SK-N-SH (cell line): Measurements from ENCODE around the gene CDH15. TPM values are rescaled to one million over a fixed set of nuclear protein-coding genes. Genes with fewer than 3 reads are reported as not detected.

ENCODE experiments used
- CTCF ChIA-PET: fragments of 300-600, 350-600 bp; formaldehyde crosslinking; extraction: SDS; loops from one replicate; lab custom pipeline; 2021; lab: Yijun Ruan, JAX
- POLR2A ChIA-PET: fragments of 350-600 bp; sonication (Branson Sonifier 250); formaldehyde crosslinking; extraction: SDS; loops from one replicate; lab custom pipeline; 2020; ENCODE audit warnings: antibody characterized with exemption, inconsistent platforms; lab: Yijun Ruan, JAX
- DNase-seq: peaks from one replicate; pipeline ENCODE4 v3.0.0; 2012
- H2AFZ ChIP-seq: fragments of 200-600 bp; sonication (generic); 2 replicates; pipeline ENCODE4 v1.8.1; 2016; ENCODE audit warnings: antibody characterized with exemption, mild to moderate bottlenecking, low read depth
- H3F3A ChIP-seq: fragments of 200-600 bp; sonication (generic); replicated peaks from 2 replicates; pipeline ENCODE3; 2016; ENCODE audit warnings: antibody characterized with exemption, mild to moderate bottlenecking; ENCODE audit not compliant: insufficient read depth
- H3K27ac ChIP-seq, 2 experiments: fragments of 200-500 bp in 1 of 2; fragments of 200-600 bp in 1 of 2; sonication (Bioruptor generic) in 1 of 2; sonication (generic), shearing (Covaris generic) in 1 of 2; 2 replicates each; pipeline versions ENCODE4 v1.5.1 to v1.6.1; 2014 to 2016; ENCODE audit warnings: low read depth in 2 of 2, inconsistent platforms in 1 of 2, low read length in 1 of 2, mild to moderate bottlenecking in 1 of 2, mixed read lengths in 1 of 2
- H3K27me3 ChIP-seq: fragments of 200-600 bp; sonication (generic), shearing (Covaris generic); 2 replicates; pipeline ENCODE4 v1.6.1; 2016; ENCODE audit warnings: mixed run types; ENCODE audit not compliant: insufficient read depth
- H3K36me3 ChIP-seq, 2 experiments: fragments of 200-500 bp in 1 of 2; fragments of 200-600 bp in 1 of 2; sonication (Bioruptor generic) in 1 of 2; sonication (generic) in 1 of 2; replicated peaks in 1 of 2; 2 replicates each; pipeline versions ENCODE3 to v1.5.1; 2014 to 2016; ENCODE audit warnings: low read length in 1 of 2, mild to moderate bottlenecking in 1 of 2; ENCODE audit not compliant: insufficient read depth in 2 of 2, control insufficient read depth in 1 of 2
- H3K4me1 ChIP-seq, 2 experiments: fragments of 200-500 bp in 1 of 2; fragments of 200-600 bp in 1 of 2; sonication (Bioruptor generic) in 1 of 2; sonication (generic), shearing (Covaris generic) in 1 of 2; 2 replicates each; pipeline versions ENCODE4 v1.5.1 to v1.6.1; 2014 to 2016; ENCODE audit warnings: low read depth in 1 of 2, low read length in 1 of 2, mixed run types in 1 of 2; ENCODE audit not compliant: insufficient read depth in 2 of 2, control insufficient read depth in 1 of 2
- H3K4me2 ChIP-seq: fragments of 200-600 bp; sonication (generic), shearing (Covaris generic); 2 replicates; pipeline ENCODE4 v1.6.1; 2017; ENCODE audit warnings: mixed run types
- H3K4me3 ChIP-seq, 2 experiments: fragments of 200-500 bp in 1 of 2; fragments of 200-600 bp in 1 of 2; sonication (Bioruptor generic) in 1 of 2; sonication (generic), shearing (Covaris generic) in 1 of 2; 2 replicates each; pipeline versions ENCODE4 v1.5.1 to v1.8.1; 2014 to 2016; ENCODE audit warnings: low read depth in 2 of 2, inconsistent platforms in 1 of 2, low read length in 1 of 2, mild to moderate bottlenecking in 1 of 2, mixed read lengths in 1 of 2, moderate library complexity in 1 of 2
- H3K79me2 ChIP-seq: fragments of 200-600 bp; sonication (generic); 2 replicates; pipeline ENCODE4 v1.8.1; 2017; ENCODE audit warnings: mild to moderate bottlenecking; ENCODE audit not compliant: insufficient read depth
- H3K9ac ChIP-seq: fragments of 200-600 bp; sonication (generic); 2 replicates; pipeline ENCODE4 v1.6.1; 2017; ENCODE audit warnings: mixed run types
- H3K9me2 ChIP-seq: fragments of 200-600 bp; sonication (generic); 2 replicates; pipeline ENCODE4 v1.6.1; 2017; ENCODE audit warnings: mixed run types
- H3K9me3 ChIP-seq: fragments of 200-600 bp; sonication (generic); 2 replicates; pipeline ENCODE4 v1.6.1; 2017; ENCODE audit warnings: mixed run types, mild to moderate bottlenecking, moderate library complexity
- H4K20me1 ChIP-seq: fragments of 200-600 bp; sonication (generic); 2 replicates; pipeline ENCODE4 v1.6.1; 2017; ENCODE audit warnings: mild to moderate bottlenecking, mixed run types; ENCODE audit not compliant: insufficient read depth
- CHD2 ChIP-seq: fragments of 150-350 bp; IDR thresholded peaks from 2 replicates; pipeline ENCODE4 v1.6.1; 2018; ENCODE audit warnings: low read length; ENCODE audit not compliant: partially characterized antibody
- ELF1 ChIP-seq: IDR thresholded peaks from 2 replicates; pipeline ENCODE4 v1.4.0; 2012
- FOSL2 ChIP-seq: IDR thresholded peaks from 2 replicates; pipeline ENCODE4 v1.4.0; 2012; ENCODE audit warnings: low read depth, mild to moderate bottlenecking, moderate library complexity, borderline replicate concordance
- GABPA ChIP-seq: IDR thresholded peaks from 2 replicates; pipeline ENCODE4 v1.4.0; 2012; ENCODE audit warnings: low read depth, mild to moderate bottlenecking
- GATA2 ChIP-seq: sonication (generic); formaldehyde crosslinking; IDR thresholded peaks from 2 replicates; pipeline ENCODE4 v1.5.0; 2020; ENCODE audit warnings: mild to moderate bottlenecking, missing genetic modification reagents
- MXI1 ChIP-seq: IDR thresholded peaks from 2 replicates; pipeline ENCODE4 v1.6.1; 2012; ENCODE audit warnings: mild to moderate bottlenecking, low read depth, low read length, improper control_type of control experiment
- NRF1 ChIP-seq: IDR thresholded peaks from 2 replicates; pipeline ENCODE4 v1.6.1; 2012; ENCODE audit warnings: low read depth, mild to moderate bottlenecking, low read length
- PBX3 ChIP-seq: IDR thresholded peaks from 2 replicates; pipeline ENCODE4; 2012
- POLR2AphosphoS5 ChIP-seq: IDR thresholded peaks from 2 replicates; pipeline ENCODE4 v1.6.1; 2012; ENCODE audit warnings: low read depth, low read length
- REST ChIP-seq: IDR thresholded peaks from 2 replicates; pipeline ENCODE4 v1.6.1; 2012; ENCODE audit warnings: mild to moderate bottlenecking, low read depth, low read length, moderate library complexity
- RXRA ChIP-seq: IDR thresholded peaks from 2 replicates; pipeline ENCODE4 v1.4.0; 2012; ENCODE audit warnings: low read depth, mild to moderate bottlenecking, borderline replicate concordance
- SIN3A ChIP-seq: IDR thresholded peaks from 2 replicates; pipeline ENCODE4 v1.6.1; 2012; ENCODE audit warnings: low read depth, mild to moderate bottlenecking, low read length, moderate library complexity, borderline replicate concordance
- SMC3 ChIP-seq: IDR thresholded peaks from 2 replicates; pipeline ENCODE4 v1.6.1; 2012; ENCODE audit warnings: low read depth, low read length, improper control_type of control experiment
- USF2 ChIP-seq: fragments of 150-350 bp; IDR thresholded peaks from 2 replicates; pipeline ENCODE4 v1.6.1; 2017; ENCODE audit warnings: antibody characterized with exemption, low read length, low read depth, borderline replicate concordance
- YY1 ChIP-seq: IDR thresholded peaks from 2 replicates; pipeline ENCODE4 v1.4.0; 2012; ENCODE audit warnings: low read depth, mild to moderate bottlenecking
- WGBS: methylation state at CpG from one replicate; pipeline ENCODE4 v1.1.6; 2017; ENCODE audit warnings: low lambda C conversion rate; 5-methylcytosine and 5-hydroxymethylcytosine counted together
- polyA plus RNA-seq, 3 experiments: library from polyadenylated mRNA; depleted of rRNA; stranded (reverse); fragments of >200 nt; gene quantifications; 2 replicates each; pipeline ENCODE4 v1.2.3, GENCODE V29; 2012
- TF ChIP-seq, protein P1 (sequence below): fragments of 150-350 bp; IDR thresholded peaks from 2 replicates; pipeline ENCODE4 v1.6.1; 2016; ENCODE audit warnings: mild to moderate bottlenecking, low read depth, low read length
- TF ChIP-seq, protein P2 (sequence below): IDR thresholded peaks from 2 replicates; pipeline ENCODE4 v1.4.0; 2012; ENCODE audit warnings: low read depth, borderline replicate concordance

The CDH15 gene
- polyA plus RNA-seq (2012; rRNA removed): 0.03 and 0.08 TPM in 2 replicates
- 0.03 and 0.04 TPM in 2 replicates for polyA plus RNA-seq (2012; cell fraction: cytosol; rRNA removed)
- polyA plus RNA-seq (2012; cell fraction: nucleus; rRNA removed): 0.07 and 0.23 TPM in 2 replicates

DNA sequence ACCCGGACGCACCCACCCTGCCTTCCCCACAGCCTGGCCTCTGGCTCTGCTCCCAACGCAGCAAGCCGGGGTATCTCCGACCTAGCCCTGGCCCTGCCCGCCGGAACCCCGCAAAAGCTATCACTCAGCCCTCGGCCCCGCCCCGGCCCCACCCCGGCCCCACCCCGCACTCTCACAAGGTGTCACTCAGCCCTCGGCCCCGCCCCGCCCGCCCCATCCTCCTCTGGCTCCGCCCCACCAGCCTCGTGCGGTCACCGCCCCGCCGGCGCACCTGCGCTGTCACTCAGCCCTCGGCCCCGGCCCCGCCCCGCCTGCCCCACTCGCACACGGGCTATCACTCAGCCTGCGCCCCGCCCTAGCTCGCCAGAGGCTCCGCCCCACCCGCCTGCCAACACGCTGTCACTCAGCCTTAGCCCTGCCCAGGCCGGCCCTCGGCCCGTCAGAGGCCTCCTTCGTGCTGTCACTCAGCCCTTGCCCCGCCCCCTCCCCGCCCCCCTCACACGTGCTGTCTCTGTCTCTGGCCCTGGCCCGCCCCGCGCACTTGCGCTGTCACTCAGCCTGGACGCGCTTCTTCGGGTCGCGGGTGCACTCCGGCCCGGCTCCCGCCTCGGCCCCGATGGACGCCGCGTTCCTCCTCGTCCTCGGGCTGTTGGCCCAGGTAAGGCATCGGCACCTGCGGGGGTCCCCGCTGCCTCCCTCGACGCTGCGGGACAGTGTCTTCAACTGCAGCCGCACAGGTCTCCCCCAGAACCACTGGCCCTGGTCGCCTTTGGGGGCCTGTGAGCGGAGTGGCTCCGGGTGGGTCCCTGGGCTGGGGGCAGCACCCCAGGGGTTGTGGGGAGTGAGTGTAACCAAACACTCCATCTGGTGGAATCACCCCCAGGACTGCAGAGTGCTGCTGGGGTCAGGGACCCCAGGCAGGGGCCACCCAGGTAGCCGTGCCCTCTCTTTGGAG, at the start of gene CDH15:
CDH15 (plus strand) TSS at position 533 of the 955 bp plus-strand sequence; CDS start at position 617, 84 bp downstream.
- no peak within 1 kb of the TSS for H3K9ac ChIP-seq
- POLR2A ChIA-PET: interaction anchor here (1.2 kb wide), 1 partner anchor 359 kb away, joined by 3 read pairs; the partner anchor contains the start of gene APRT

More for the DNA sequence above, at the start of gene CDH15:
- TF ChIP-seq SIN3A (no peak), GATA2 (CRISPR knock-in tag) (no peak), MXI1 (peak; percentile 79), PBX3 (peak; percentile 96), FOSL2 (no peak), NRF1 (no peak), RXRA (no peak), SMC3 (no peak), YY1 (no peak), USF2 (no peak), POLR2AphosphoS5 (no peak), GABPA (no peak), ELF1 (no peak), REST (no peak), CHD2 (no peak)
- TF ChIP-seq, protein P1, sequence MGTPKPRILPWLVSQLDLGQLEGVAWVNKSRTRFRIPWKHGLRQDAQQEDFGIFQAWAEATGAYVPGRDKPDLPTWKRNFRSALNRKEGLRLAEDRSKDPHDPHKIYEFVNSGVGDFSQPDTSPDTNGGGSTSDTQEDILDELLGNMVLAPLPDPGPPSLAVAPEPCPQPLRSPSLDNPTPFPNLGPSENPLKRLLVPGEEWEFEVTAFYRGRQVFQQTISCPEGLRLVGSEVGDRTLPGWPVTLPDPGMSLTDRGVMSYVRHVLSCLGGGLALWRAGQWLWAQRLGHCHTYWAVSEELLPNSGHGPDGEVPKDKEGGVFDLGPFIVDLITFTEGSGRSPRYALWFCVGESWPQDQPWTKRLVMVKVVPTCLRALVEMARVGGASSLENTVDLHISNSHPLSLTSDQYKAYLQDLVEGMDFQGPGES: no peak
- TF ChIP-seq, protein P2, sequence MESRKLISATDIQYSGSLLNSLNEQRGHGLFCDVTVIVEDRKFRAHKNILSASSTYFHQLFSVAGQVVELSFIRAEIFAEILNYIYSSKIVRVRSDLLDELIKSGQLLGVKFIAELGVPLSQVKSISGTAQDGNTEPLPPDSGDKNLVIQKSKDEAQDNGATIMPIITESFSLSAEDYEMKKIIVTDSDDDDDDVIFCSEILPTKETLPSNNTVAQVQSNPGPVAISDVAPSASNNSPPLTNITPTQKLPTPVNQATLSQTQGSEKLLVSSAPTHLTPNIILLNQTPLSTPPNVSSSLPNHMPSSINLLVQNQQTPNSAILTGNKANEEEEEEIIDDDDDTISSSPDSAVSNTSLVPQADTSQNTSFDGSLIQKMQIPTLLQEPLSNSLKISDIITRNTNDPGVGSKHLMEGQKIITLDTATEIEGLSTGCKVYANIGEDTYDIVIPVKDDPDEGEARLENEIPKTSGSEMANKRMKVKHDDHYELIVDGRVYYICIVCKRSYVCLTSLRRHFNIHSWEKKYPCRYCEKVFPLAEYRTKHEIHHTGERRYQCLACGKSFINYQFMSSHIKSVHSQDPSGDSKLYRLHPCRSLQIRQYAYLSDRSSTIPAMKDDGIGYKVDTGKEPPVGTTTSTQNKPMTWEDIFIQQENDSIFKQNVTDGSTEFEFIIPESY: no peak
- peaks cover 24% of the 10 kb centered on the region; the same call in 1 of the 2 replicates for H3K27me3 ChIP-seq
- peak within 1 kb of the TSS in 1 of 2 experiments; percentile 21; a peak in 1 of 4 replicates for H3K4me3 ChIP-seq
- WGBS: 11% methylated on average over 10 of the region's 74 CpGs
- peaks cover 0 to 27% of the 10 kb centered on the region in 2 experiments; a peak in 1 of 4 replicates for H3K4me1 ChIP-seq
- peak within 1 kb of the TSS; percentile 52 for H3K4me2 ChIP-seq
- H4K20me1 ChIP-seq: 0 out of 2 replicates have a peak, but pooled peaks cover 7% of the 10 kb centered on the region
- H3K9me3 ChIP-seq: no peaks in the 10 kb centered on the region
- peak; percentile 98 for DNase-seq
- no peaks in the 10 kb centered on the region for H3K79me2 ChIP-seq
- no peak within 1 kb of the TSS for H2AFZ ChIP-seq
- H3K36me3 ChIP-seq: no peaks in the 10 kb centered on the region
- no peaks in the 10 kb centered on the region for H3F3A ChIP-seq
- H3K27ac ChIP-seq: no peak within 1 kb of the TSS
- CTCF ChIA-PET: interaction anchor here (0.9 to 6.5 kb wide), 2 partner anchors 358 to 435 kb away, joined by 4 to 82 read pairs; partner anchors contain the start of gene APRT
- no peaks in the 10 kb centered on the region for H3K9me2 ChIP-seq
